ENCODE data around the gene OSBPL10. TPM values are rescaled to one million over a fixed set of nuclear protein-coding genes. Genes with fewer than 3 reads are reported as not detected.
A peak's percentile ranks its signal among the peaks of the same experiment; 100 is the strongest.

The OSBPL10 gene
- total RNA-seq, 1 experiment from 2014 or later, result 48.0 TPM

- no peaks in the 10 kb centered on the region for H3K9me2 ChIP-seq (replicated peaks; ENCODE audit: low read length)
- no peak overlapping the region for H3K4me2 ChIP-seq (ENCODE audit: low read length)
- no peak overlapping the region for H2AFZ ChIP-seq (ENCODE audit: low read length)
- H3K9me3 ChIP-seq (ENCODE audit: low read length), result no peaks in the 10 kb centered on the region
- ATAC-seq (no peak), DNase-seq (no peak)
- H3K36me3 ChIP-seq (ENCODE audit: low read depth, low read length), result no peaks in the 10 kb centered on the region
- POLR2A ChIA-PET (ENCODE audit: unreplicated experiment), result no interaction called here
- intact Hi-C loops (cut with micrococcal nuclease), result no loop called here
- no peak for TF ChIP-seq EZH2 (IDR thresholded peaks at IDR 0.05; ENCODE audit: low read length, unreplicated experiment)
- TF ChIP-seq CTCF (conservative IDR thresholded peaks at IDR 0.05; ENCODE audit: low read depth, low read length), result no peak
- TF ChIP-seq EZH2phosphoT487 (IDR thresholded peaks at IDR 0.05; ENCODE audit: borderline replicate concordance, low read length), result no peak
- H4K20me1 ChIP-seq (ENCODE audit: low read length), result no peaks in the 10 kb centered on the region
- no peak overlapping the region for H3K4me3 ChIP-seq (ENCODE audit: low read length)
- H3F3A ChIP-seq (ENCODE audit: low read length, unreplicated experiment), result no peaks in the 10 kb centered on the region
- H3K9ac ChIP-seq (ENCODE audit: low read length), result no peak overlapping the region
- H3K27me3 ChIP-seq (ENCODE audit: low read length), result no peaks in the 10 kb centered on the region
- no peaks in the 10 kb centered on the region for H3K79me2 ChIP-seq (ENCODE audit: low read length)
- H3K4me1 ChIP-seq (ENCODE audit: insufficient read depth, low read length), result no peaks in the 10 kb centered on the region
- CTCF ChIA-PET, result no interaction called here
- H3K27ac ChIP-seq (ENCODE audit: low read length), result no peak overlapping the region
- no TSS peak for BruUV-seq (replicated peaks)
These were observed 167.4 kb downstream of the OSBPL10 start for GRCh38 chr3:31813686-31814085.

GRCh38 chr3:31813197-31813596, 167.9 kb downstream of the OSBPL10 start:
- H4K20me1 ChIP-seq (ENCODE audit: low read length), result no peaks in the 10 kb centered on the region
- no TSS peak for BruUV-seq (replicated peaks)
- no peaks in the 10 kb centered on the region for H3K27me3 ChIP-seq (ENCODE audit: low read length)
- no peaks in the 10 kb centered on the region for H3K9me3 ChIP-seq (ENCODE audit: low read length)
- DNase-seq (no peak), ATAC-seq (peak; percentile 56; the same call in 1 of the 2 replicates)
- H3K4me2 ChIP-seq (ENCODE audit: low read length), result no peak overlapping the region
- no peak overlapping the region for H3K27ac ChIP-seq (ENCODE audit: low read length)
- ChIA-PET CTCF (no interaction called here), POLR2A (ENCODE audit: unreplicated experiment) (no interaction called here)
- H3K36me3 ChIP-seq (ENCODE audit: low read depth, low read length), result no peaks in the 10 kb centered on the region
- no peak overlapping the region for H2AFZ ChIP-seq (ENCODE audit: low read length)
- no peak overlapping the region for H3K9ac ChIP-seq (ENCODE audit: low read length)
- no peaks in the 10 kb centered on the region for H3K4me1 ChIP-seq (ENCODE audit: insufficient read depth, low read length)
- intact Hi-C loops (cut with micrococcal nuclease), result no loop called here
- no peaks in the 10 kb centered on the region for H3K9me2 ChIP-seq (replicated peaks; ENCODE audit: low read length)
- no peaks in the 10 kb centered on the region for H3F3A ChIP-seq (ENCODE audit: low read length, unreplicated experiment)
- no peak overlapping the region for H3K4me3 ChIP-seq (ENCODE audit: low read length)
- TF ChIP-seq EZH2 (IDR thresholded peaks at IDR 0.05; ENCODE audit: low read length, unreplicated experiment) (no peak), EZH2phosphoT487 (IDR thresholded peaks at IDR 0.05; ENCODE audit: borderline replicate concordance, low read length) (no peak), CTCF (conservative IDR thresholded peaks at IDR 0.05; ENCODE audit: low read depth, low read length) (no peak)
- no peaks in the 10 kb centered on the region for H3K79me2 ChIP-seq (ENCODE audit: low read length)

DNA sequence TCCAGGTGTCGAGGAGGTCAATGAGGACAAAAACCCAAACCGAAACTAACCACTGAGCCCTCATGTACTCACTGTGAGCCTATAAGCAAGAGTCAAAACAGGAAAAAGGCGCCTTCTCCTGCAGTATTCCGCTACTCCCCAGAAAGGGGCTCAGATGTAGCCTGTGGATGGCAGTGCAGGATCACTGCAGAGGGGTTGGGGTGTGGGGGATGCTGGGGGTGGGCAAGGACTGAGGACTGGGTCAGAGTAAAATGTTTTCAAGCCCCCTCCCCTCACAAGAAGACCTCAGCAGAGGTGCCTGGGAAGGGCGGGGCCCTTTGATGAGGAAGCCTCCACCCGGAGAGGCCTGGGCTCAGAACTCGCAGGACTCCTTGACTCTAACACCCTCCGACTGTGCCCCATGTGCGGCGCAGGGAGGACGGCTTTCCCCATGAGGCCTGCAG, 170.1 kb downstream of the OSBPL10 start:
- H3K27me3 ChIP-seq (ENCODE audit: low read length), result no peaks in the 10 kb centered on the region
- no peaks in the 10 kb centered on the region for H3K36me3 ChIP-seq (ENCODE audit: low read depth, low read length)
- H3K9me2 ChIP-seq (replicated peaks; ENCODE audit: low read length), result no peaks in the 10 kb centered on the region
- no peak overlapping the region for H2AFZ ChIP-seq (ENCODE audit: low read length)
- ChIA-PET CTCF (no interaction called here), POLR2A (ENCODE audit: unreplicated experiment) (no interaction called here)
- BruUV-seq (replicated peaks), result no TSS peak
- no peaks in the 10 kb centered on the region for H3K79me2 ChIP-seq (ENCODE audit: low read length)
- H3F3A ChIP-seq (ENCODE audit: low read length, unreplicated experiment), result no peaks in the 10 kb centered on the region
- H3K9me3 ChIP-seq (ENCODE audit: low read length), result no peaks in the 10 kb centered on the region
- ATAC-seq (no peak), DNase-seq (no peak)
- H4K20me1 ChIP-seq (ENCODE audit: low read length), result no peaks in the 10 kb centered on the region
- H3K4me2 ChIP-seq (ENCODE audit: low read length), result no peak overlapping the region
- no peak for TF ChIP-seq EZH2 (IDR thresholded peaks at IDR 0.05; ENCODE audit: low read length, unreplicated experiment)
- no peak for TF ChIP-seq CTCF (conservative IDR thresholded peaks at IDR 0.05; ENCODE audit: low read depth, low read length)
- TF ChIP-seq EZH2phosphoT487 (IDR thresholded peaks at IDR 0.05; ENCODE audit: borderline replicate concordance, low read length), result no peak
- no peak overlapping the region for H3K4me3 ChIP-seq (ENCODE audit: low read length)
- no peak overlapping the region for H3K9ac ChIP-seq (ENCODE audit: low read length)
- intact Hi-C loops (cut with micrococcal nuclease), result no loop called here
- no peaks in the 10 kb centered on the region for H3K4me1 ChIP-seq (ENCODE audit: insufficient read depth, low read length)
- no peak overlapping the region for H3K27ac ChIP-seq (ENCODE audit: low read length)

Measured in PC-3 (cell line).